AG04449 (cell line): ENCODE data around the gene MAP10.
"Not testable (repeated sequence)": the region's sequence is repeated elsewhere in the genome, so short reads cannot be mapped to it uniquely, and the experiment has no call there.

Experiments
- CTCF ChIA-PET: fragments of 350-600 bp; formaldehyde crosslinking; extraction: SDS; loops from one replicate; lab custom pipeline; 2021; ENCODE audit warnings: antibody characterized with exemption; lab: Yijun Ruan, JAX
- POLR2A ChIA-PET: fragments of 400-600, 350-600 bp; formaldehyde crosslinking; extraction: SDS; loops from one replicate; lab custom pipeline; 2020; ENCODE audit warnings: antibody characterized with exemption, inconsistent platforms; lab: Yijun Ruan, JAX
- DNase-seq: peaks from one replicate; pipeline ENCODE4 v3.0.0-alpha.2; 2010; ENCODE audit warnings: low read depth, low spot score
- H3K4me3 ChIP-seq: 2 replicates; pipeline ENCODE4 v1.5.1; 2011; ENCODE audit warnings: low read depth, mild to moderate bottlenecking, control low read depth, low read length
- TF ChIP-seq, protein P1 (sequence below): IDR thresholded peaks from one replicate; pipeline ENCODE4 v1.5.1; 2011; ENCODE audit warnings: mild to moderate bottlenecking, moderate library complexity, low read length, control low read depth, inconsistent platforms; ENCODE audit not compliant: insufficient read depth; ENCODE audit errors: missing control alignments

The MAP10 gene

DNA sequence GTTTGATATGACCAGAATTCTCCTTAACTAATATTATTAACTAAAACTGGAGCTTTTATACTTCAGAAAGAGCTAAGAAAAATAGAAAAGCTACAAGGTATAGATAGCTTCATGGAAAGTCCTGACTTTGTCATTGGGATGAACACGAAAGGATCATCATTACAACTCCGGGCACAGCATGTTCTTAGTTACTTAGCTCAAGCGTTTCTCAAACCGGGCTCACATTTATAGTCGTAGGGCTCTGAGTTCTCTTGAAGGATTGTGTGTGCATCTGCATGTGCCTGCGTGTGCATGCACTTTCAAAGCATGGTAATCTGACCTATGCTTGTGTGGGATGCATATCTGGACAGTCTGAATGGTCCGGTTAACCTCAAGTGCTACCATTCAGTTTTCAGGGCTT, 20.4 kb upstream of the MAP10 start:
- DNase-seq = no peak
- ChIA-PET POLR2A (no interaction called here), CTCF (no interaction called here)
- H3K4me3 ChIP-seq = no peak overlapping the region
- TF ChIP-seq, protein P1, sequence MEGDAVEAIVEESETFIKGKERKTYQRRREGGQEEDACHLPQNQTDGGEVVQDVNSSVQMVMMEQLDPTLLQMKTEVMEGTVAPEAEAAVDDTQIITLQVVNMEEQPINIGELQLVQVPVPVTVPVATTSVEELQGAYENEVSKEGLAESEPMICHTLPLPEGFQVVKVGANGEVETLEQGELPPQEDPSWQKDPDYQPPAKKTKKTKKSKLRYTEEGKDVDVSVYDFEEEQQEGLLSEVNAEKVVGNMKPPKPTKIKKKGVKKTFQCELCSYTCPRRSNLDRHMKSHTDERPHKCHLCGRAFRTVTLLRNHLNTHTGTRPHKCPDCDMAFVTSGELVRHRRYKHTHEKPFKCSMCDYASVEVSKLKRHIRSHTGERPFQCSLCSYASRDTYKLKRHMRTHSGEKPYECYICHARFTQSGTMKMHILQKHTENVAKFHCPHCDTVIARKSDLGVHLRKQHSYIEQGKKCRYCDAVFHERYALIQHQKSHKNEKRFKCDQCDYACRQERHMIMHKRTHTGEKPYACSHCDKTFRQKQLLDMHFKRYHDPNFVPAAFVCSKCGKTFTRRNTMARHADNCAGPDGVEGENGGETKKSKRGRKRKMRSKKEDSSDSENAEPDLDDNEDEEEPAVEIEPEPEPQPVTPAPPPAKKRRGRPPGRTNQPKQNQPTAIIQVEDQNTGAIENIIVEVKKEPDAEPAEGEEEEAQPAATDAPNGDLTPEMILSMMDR = no peak

DNA sequence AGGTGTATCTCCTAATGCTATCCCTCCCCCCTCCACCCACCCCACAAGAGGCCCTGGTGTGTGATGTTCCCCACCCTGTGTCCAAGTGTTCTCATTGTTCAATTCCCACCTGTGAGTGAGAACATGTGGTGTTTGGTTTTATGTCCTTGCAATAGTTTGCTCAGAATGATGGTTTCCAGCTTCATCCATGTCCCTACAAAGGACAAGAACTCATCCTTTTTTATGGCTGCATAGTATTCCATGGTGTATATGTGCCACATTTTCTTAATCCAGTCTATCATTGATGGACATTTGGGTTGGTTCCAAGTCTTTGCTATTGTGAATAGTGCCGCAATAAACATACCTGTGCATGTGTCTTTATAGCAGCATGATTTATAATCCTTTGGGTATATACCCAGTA, 19.6 kb upstream of the MAP10 start:
- CTCF ChIA-PET, H3K4me3 ChIP-seq: not testable (repeated sequence)

DNA sequence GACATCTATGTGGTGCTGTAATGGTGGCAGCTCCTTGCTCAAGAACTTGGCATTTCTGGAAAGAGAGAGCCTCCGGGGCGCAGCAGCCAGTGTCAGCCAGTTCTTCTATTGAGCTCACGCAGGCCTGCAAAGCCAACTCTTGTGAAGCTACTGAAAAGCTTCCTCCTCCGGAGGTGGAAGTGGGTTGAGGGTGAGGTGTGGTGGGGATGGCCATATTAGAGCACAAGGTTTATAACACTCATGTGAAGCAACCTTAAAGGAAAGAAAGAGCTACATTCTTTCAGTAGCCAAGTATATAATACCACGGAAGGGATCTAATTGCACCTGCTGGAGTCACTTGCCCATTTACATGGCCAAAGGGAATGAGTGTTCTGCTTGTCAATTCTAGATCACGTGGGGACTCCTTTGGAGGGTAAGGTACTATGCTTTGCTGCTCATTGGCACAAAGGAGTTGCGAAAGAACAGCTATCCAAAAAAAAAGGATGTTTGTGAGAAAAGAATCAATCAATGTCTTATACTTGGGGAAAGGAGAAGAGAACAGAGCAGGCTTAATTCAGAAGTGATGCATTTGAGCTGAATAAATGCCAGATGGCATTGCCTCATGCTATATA, 18.3 kb upstream of the MAP10 start:
- DNase-seq = no peak
- POLR2A ChIA-PET = no interaction called here
- TF ChIP-seq, protein P1 = no peak
- no peak overlapping the region for H3K4me3 ChIP-seq
- CTCF ChIA-PET = no interaction called here

More for the DNA sequence above, 19.6 kb upstream of the MAP10 start:
- POLR2A ChIA-PET, DNase-seq: not testable (repeated sequence)

DNA sequence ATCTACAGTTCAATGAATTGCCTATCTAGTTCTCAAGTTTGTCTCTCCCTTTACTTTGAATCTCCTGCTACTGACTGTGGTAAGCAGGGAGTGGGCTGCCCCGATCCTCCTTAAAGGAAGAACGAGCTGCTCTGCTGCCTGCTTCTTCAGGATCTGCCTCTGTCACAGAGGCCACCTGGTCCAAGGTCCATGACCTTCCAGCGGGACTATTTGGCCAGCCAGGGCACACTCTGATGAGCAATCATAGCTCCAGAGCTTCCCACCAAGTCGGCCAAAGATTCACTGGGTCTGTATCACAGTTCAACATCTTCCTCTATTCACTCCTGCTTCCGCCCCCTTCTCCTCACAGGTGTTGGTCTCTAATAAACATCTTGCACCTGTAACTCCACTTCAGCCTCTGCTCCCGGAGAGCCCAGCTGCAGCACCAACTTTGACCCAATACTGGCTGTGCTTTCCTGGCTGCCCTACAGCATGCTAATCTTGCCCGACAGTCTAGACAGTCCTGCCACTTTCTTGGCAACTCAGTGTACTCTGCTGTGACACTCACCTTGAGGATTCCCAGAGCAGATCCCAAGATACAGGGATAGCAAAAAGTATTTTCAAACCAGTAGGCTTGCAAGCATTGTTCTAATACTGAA, 16.9 kb upstream of the MAP10 start:
- DNase-seq = no peak
- ChIA-PET CTCF (no interaction called here), POLR2A (no interaction called here)
- TF ChIP-seq, protein P1 = no peak
- no peak overlapping the region for H3K4me3 ChIP-seq

DNA sequence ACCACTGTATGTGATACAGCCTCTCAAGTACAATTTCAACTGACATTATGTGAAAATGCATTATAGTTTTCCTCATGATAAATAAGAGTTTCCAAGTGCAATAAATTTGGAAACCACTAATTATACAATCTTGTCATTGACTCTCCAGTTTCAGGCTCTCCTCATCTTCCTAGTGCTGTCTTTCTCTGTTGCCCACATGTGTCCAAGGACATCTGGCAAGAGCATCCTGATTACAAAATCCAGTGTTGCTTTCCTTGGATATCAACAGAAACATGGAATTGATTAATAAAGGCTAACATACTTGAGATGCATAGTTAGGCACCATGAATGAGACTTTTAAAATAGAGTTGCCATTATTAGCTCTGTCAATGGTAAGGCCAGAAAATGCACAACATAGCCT, 15.6 kb upstream of the MAP10 start:
- ChIA-PET POLR2A (no interaction called here), CTCF (no interaction called here)
- H3K4me3 ChIP-seq = no peak overlapping the region
- TF ChIP-seq, protein P1 = no peak
- DNase-seq = no peak

DNA sequence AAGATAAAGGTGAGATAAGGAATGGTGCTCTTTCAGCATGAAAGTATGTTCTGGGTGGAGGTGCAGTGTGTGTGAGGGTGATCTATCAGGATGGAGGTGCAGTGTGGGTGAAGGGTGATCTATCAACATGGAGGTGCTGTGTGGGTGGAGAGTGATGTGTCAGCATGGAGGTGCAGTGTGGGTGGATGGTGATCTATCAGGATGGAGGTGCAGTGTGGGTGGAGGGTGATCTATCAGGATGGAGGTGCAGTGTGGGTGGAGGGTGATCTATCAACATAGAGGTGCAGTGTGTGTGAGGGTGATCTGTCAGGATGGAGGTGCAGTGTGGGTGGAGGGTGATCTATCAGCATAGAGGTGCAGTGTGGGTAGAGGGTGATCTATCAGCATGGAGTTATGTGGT, 12.3 kb upstream of the MAP10 start:
- CTCF ChIA-PET = interaction anchor here (0.8 kb wide), 1 partner anchor 99 kb away, joined by 3 read pairs; no protein-coding TSS in a partner anchor
- POLR2A ChIA-PET = no interaction called here
- TF ChIP-seq, protein P1 = no peak
- no peak for DNase-seq
- H3K4me3 ChIP-seq = no peak overlapping the region
